Parathyroid adenoma (tissue), 2 donors: ENCODE results near the gene ETFB.

Experiments used
- H2AFZ ChIP-seq: fragments of 300-600 bp; sonication (generic); one replicate; pipeline ENCODE4 v1.7.0; 2017; ENCODE audit warnings: antibody characterized with exemption, mild to moderate bottlenecking
- H3K27ac ChIP-seq: fragments of 300-600 bp; sonication (generic); one replicate; pipeline ENCODE4 v1.7.0; 2017
- H3K27me3 ChIP-seq: fragments of 300-600 bp; sonication (generic); one replicate; pipeline ENCODE4 v1.7.0; 2017; ENCODE audit warnings: low read length; ENCODE audit not compliant: control insufficient read depth, insufficient read depth
- H3K36me3 ChIP-seq: fragments of 300-600 bp; sonication (generic); one replicate; pipeline ENCODE4 v1.7.0; 2017; ENCODE audit warnings: low read length; ENCODE audit not compliant: control insufficient read depth, insufficient read depth
- H3K4me1 ChIP-seq: fragments of 300-600 bp; sonication (generic); one replicate; pipeline ENCODE4 v1.7.0; 2017; ENCODE audit warnings: control low read depth
- H3K4me2 ChIP-seq: fragments of 300-600 bp; sonication (generic); one replicate; pipeline ENCODE4 v1.7.0; 2017; ENCODE audit warnings: low read length
- H3K4me3 ChIP-seq: fragments of 300-600 bp; sonication (generic); one replicate; pipeline ENCODE4 v1.7.0; 2017; ENCODE audit warnings: low read depth, low read length
- H3K79me2 ChIP-seq: fragments of 300-600 bp; sonication (generic); one replicate; pipeline ENCODE4 v1.7.0; 2017; ENCODE audit warnings: control low read depth
- H3K9ac ChIP-seq: fragments of 300-600 bp; sonication (generic); one replicate; pipeline ENCODE4 v1.7.0; 2017; ENCODE audit warnings: mild to moderate bottlenecking
- H3K9me3 ChIP-seq: fragments of 300-600 bp; sonication (generic); one replicate; pipeline ENCODE4 v1.7.0; 2017; ENCODE audit warnings: low read length; ENCODE audit not compliant: control insufficient read depth
- CTCF ChIP-seq: fragments of 300-600 bp; sonication (generic); IDR thresholded peaks from one replicate; pipeline ENCODE4 v1.7.0; 2017; ENCODE audit warnings: antibody characterized with exemption, mild to moderate bottlenecking
- donor health status: primary hyperparathyroidism.

The ETFB gene

GRCh38 chr19:51352783-51353360 is 13.3 kb downstream of the ETFB start:
- Histone ChIP-seq H3K79me2 (peaks cover 3% of the 10 kb centered on the region), H3K9me3 (no peaks in the 10 kb centered on the region), H3K4me3 (no peak overlapping the region), H2AFZ (no peak overlapping the region), H3K4me1 (peaks cover 13% of the 10 kb centered on the region), H3K27me3 (no peaks in the 10 kb centered on the region), H3K4me2 (no peak overlapping the region), H3K36me3 (no peaks in the 10 kb centered on the region), H3K27ac (no peak overlapping the region), H3K9ac (no peak overlapping the region)
- no peak for TF ChIP-seq CTCF

- no peak overlapping the region for H3K27ac ChIP-seq
- H3K79me2 ChIP-seq, result no peaks in the 10 kb centered on the region
- H3K27me3 ChIP-seq, result no peaks in the 10 kb centered on the region
- no peak overlapping the region for H2AFZ ChIP-seq
- no peak for TF ChIP-seq CTCF
- H3K4me3 ChIP-seq, result no peak overlapping the region
- no peak overlapping the region for H3K4me2 ChIP-seq
- H3K9me3 ChIP-seq, result no peaks in the 10 kb centered on the region
- no peak overlapping the region for H3K9ac ChIP-seq
- H3K36me3 ChIP-seq, result no peaks in the 10 kb centered on the region
- H3K4me1 ChIP-seq, result peaks cover 13% of the 10 kb centered on the region
Observed at GRCh38 chr19:51351266-51351990, 14.8 kb downstream of the ETFB start.

GRCh38 chr19:51347209-51347928 is 18.8 kb downstream of the ETFB start:
- no peaks in the 10 kb centered on the region for H3K36me3 ChIP-seq
- H3K79me2 ChIP-seq, result no peaks in the 10 kb centered on the region
- no peak overlapping the region for H3K27ac ChIP-seq
- H3K4me2 ChIP-seq, result no peak overlapping the region
- H3K4me1 ChIP-seq, result peaks cover under 1% of the 10 kb centered on the region
- H2AFZ ChIP-seq, result no peak overlapping the region
- no peak overlapping the region for H3K4me3 ChIP-seq
- TF ChIP-seq CTCF, result no peak
- no peaks in the 10 kb centered on the region for H3K9me3 ChIP-seq
- H3K9ac ChIP-seq, result no peak overlapping the region
- no peaks in the 10 kb centered on the region for H3K27me3 ChIP-seq

GRCh38 chr19:51346742-51347141 is 19.4 kb downstream of the ETFB start:
- Histone ChIP-seq H3K27me3 (no peaks in the 10 kb centered on the region), H3K27ac (no peak overlapping the region), H3K9me3 (no peaks in the 10 kb centered on the region), H3K4me3 (no peak overlapping the region), H2AFZ (no peak overlapping the region), H3K9ac (no peak overlapping the region), H3K4me1 (peaks cover 6% of the 10 kb centered on the region), H3K79me2 (no peaks in the 10 kb centered on the region), H3K36me3 (no peaks in the 10 kb centered on the region), H3K4me2 (no peak overlapping the region)
- TF ChIP-seq CTCF, result no peak
